HCT116 (cell line): ENCODE results near the gene LGI1.
A peak's percentile ranks its signal among the peaks of the same experiment; 100 is the strongest.

Source experiments
- CEBPB ChIP-seq: IDR thresholded peaks from 2 replicates; pipeline ENCODE4 v1.6.1; 2012; ENCODE audit warnings: low read depth
- CTCF ChIP-seq, 3 experiments: fragments of 200-600 bp in 1 of 3; sonication (generic) in 1 of 3; IDR thresholded peaks in 2 of 3; conservative IDR thresholded peaks in 1 of 3; 2 replicates each; pipeline ENCODE4 v1.5.1; 2012 to 2017; ENCODE audit warnings: low read depth in 2 of 3, low read length in 2 of 3, antibody characterized with exemption in 1 of 3, borderline replicate concordance in 1 of 3, control low read depth in 1 of 3, mild to moderate bottlenecking in 1 of 3, mixed read lengths in 1 of 3, mixed run types in 1 of 3, moderate library complexity in 1 of 3; ENCODE audit not compliant: insufficient read depth in 1 of 3
- EZH2 ChIP-seq: fragments of 200-600 bp; sonication (generic); IDR thresholded peaks from 2 replicates; pipeline ENCODE4 v1.6.1; 2017; ENCODE audit warnings: antibody characterized with exemption, mixed run types
- EZH2phosphoT487 ChIP-seq: fragments of 200-600 bp; IDR thresholded peaks from 2 replicates; pipeline ENCODE4 v1.6.1; 2018; ENCODE audit warnings: antibody characterized with exemption, borderline replicate concordance
- JUND ChIP-seq: IDR thresholded peaks from 2 replicates; pipeline ENCODE4 v1.6.1; 2012
- POLR2A ChIP-seq: IDR thresholded peaks from 2 replicates; pipeline ENCODE4 v1.7.0; 2011; ENCODE audit warnings: borderline replicate concordance; ENCODE audit not compliant: insufficient read depth, insufficient read length; ENCODE audit errors: extremely low read depth
- SIN3A ChIP-seq: IDR thresholded peaks from 2 replicates; pipeline ENCODE4 v1.6.1; 2012; ENCODE audit warnings: low read depth
- SP1 ChIP-seq: IDR thresholded peaks from 2 replicates; pipeline ENCODE4 v1.6.1; 2012; ENCODE audit warnings: low read depth
- ZFX ChIP-seq: fragments of 450-650 bp; IDR thresholded peaks from 2 replicates; pipeline ENCODE4 v1.6.1; 2017
- ZNF274 ChIP-seq: fragments of 200-500 bp; sonication (Bioruptor generic); IDR thresholded peaks from 2 replicates; pipeline ENCODE4 v1.6.1; 2014; ENCODE audit warnings: mild to moderate bottlenecking, low read depth, low read length, inconsistent platforms
- TF ChIP-seq, protein P1 (sequence below): IDR thresholded peaks from 2 replicates; pipeline ENCODE4 v1.6.1; 2011; ENCODE audit warnings: mild to moderate bottlenecking, low read length, moderate library complexity; ENCODE audit not compliant: insufficient replicate concordance; ENCODE audit errors: extremely low read depth
- TF ChIP-seq, protein P2 (sequence below): IDR thresholded peaks from 2 replicates; pipeline ENCODE4 v1.6.1; 2012; ENCODE audit warnings: low read depth

- TF ChIP-seq EZH2 (no peak), EZH2phosphoT487 (no peak), SIN3A (no peak), JUND (no peak; the same call in 1 of the 2 replicates), ZNF274 (no peak), CTCF (IDR thresholded peaks at IDR 0.05 in 2 of 3, conservative IDR thresholded peaks at IDR 0.05 in 1 of 3; ENCODE audit: borderline replicate concordance in 1 of 3, insufficient read depth in 1 of 3, low read depth in 2 of 3, low read length in 2 of 3) (peak; percentile 72 to 77 (median 76); a peak in 5 of 6 replicates), SP1 (peak; percentile 43; the same call in 1 of the 2 replicates), POLR2A (no peak), CEBPB (no peak), ZFX (no peak)
- TF ChIP-seq, protein P1, sequence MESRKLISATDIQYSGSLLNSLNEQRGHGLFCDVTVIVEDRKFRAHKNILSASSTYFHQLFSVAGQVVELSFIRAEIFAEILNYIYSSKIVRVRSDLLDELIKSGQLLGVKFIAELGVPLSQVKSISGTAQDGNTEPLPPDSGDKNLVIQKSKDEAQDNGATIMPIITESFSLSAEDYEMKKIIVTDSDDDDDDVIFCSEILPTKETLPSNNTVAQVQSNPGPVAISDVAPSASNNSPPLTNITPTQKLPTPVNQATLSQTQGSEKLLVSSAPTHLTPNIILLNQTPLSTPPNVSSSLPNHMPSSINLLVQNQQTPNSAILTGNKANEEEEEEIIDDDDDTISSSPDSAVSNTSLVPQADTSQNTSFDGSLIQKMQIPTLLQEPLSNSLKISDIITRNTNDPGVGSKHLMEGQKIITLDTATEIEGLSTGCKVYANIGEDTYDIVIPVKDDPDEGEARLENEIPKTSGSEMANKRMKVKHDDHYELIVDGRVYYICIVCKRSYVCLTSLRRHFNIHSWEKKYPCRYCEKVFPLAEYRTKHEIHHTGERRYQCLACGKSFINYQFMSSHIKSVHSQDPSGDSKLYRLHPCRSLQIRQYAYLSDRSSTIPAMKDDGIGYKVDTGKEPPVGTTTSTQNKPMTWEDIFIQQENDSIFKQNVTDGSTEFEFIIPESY = no peak
- TF ChIP-seq, protein P2, sequence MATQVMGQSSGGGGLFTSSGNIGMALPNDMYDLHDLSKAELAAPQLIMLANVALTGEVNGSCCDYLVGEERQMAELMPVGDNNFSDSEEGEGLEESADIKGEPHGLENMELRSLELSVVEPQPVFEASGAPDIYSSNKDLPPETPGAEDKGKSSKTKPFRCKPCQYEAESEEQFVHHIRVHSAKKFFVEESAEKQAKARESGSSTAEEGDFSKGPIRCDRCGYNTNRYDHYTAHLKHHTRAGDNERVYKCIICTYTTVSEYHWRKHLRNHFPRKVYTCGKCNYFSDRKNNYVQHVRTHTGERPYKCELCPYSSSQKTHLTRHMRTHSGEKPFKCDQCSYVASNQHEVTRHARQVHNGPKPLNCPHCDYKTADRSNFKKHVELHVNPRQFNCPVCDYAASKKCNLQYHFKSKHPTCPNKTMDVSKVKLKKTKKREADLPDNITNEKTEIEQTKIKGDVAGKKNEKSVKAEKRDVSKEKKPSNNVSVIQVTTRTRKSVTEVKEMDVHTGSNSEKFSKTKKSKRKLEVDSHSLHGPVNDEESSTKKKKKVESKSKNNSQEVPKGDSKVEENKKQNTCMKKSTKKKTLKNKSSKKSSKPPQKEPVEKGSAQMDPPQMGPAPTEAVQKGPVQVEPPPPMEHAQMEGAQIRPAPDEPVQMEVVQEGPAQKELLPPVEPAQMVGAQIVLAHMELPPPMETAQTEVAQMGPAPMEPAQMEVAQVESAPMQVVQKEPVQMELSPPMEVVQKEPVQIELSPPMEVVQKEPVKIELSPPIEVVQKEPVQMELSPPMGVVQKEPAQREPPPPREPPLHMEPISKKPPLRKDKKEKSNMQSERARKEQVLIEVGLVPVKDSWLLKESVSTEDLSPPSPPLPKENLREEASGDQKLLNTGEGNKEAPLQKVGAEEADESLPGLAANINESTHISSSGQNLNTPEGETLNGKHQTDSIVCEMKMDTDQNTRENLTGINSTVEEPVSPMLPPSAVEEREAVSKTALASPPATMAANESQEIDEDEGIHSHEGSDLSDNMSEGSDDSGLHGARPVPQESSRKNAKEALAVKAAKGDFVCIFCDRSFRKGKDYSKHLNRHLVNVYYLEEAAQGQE = no peak
Measured at GRCh38 chr10:93746844-93747284, 10.9 kb upstream of the LGI1 start.
